A673 (cell line): ENCODE measurements around the gene CHSY3.

Experiments used
- EZH2 ChIP-seq: fragments of 200-600 bp; sonication (generic); IDR thresholded peaks from 2 replicates; pipeline ENCODE4 v1.6.1; 2017; ENCODE audit warnings: borderline replicate concordance, low read depth, mild to moderate bottlenecking, mixed read lengths, antibody characterized with exemption, low read length; ENCODE audit not compliant: poor library complexity, severe bottlenecking
- TF ChIP-seq, protein P1 (sequence below): fragments of 300-800, 200-600 bp; sonication (generic); conservative IDR thresholded peaks from 2 replicates; pipeline ENCODE4 v1.5.1; 2017; ENCODE audit warnings: low read depth, mild to moderate bottlenecking, antibody characterized with exemption, low read length, moderate library complexity, mixed read lengths

DNA sequence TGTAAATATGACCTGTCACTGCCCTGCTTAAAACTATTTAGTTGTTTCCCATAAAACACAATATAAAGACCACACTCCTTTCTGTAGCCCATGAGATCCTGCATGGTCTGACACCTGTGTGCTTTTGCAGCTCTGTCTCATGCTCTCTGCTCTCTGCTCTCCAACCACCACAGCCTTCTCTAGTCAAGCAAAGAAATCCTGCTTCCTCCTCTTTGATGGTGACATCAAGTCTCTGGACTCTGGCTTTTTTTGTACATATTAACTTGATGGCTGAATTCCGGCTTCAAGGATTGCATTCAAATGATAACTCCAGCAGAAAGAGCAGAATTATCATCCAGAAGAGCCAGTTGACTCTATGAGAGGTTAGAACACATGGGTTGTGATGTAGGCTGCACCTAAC, 58.2 kb downstream of the CHSY3 start:
- TF ChIP-seq EZH2, result no peak
- TF ChIP-seq, protein P1, sequence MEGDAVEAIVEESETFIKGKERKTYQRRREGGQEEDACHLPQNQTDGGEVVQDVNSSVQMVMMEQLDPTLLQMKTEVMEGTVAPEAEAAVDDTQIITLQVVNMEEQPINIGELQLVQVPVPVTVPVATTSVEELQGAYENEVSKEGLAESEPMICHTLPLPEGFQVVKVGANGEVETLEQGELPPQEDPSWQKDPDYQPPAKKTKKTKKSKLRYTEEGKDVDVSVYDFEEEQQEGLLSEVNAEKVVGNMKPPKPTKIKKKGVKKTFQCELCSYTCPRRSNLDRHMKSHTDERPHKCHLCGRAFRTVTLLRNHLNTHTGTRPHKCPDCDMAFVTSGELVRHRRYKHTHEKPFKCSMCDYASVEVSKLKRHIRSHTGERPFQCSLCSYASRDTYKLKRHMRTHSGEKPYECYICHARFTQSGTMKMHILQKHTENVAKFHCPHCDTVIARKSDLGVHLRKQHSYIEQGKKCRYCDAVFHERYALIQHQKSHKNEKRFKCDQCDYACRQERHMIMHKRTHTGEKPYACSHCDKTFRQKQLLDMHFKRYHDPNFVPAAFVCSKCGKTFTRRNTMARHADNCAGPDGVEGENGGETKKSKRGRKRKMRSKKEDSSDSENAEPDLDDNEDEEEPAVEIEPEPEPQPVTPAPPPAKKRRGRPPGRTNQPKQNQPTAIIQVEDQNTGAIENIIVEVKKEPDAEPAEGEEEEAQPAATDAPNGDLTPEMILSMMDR, result no peak
